Esophagus squamous epithelium (tissue), 5 donors: ENCODE results near the gene ZBTB21. TPM values are rescaled to one million over a fixed set of nuclear protein-coding genes. Genes with fewer than 3 reads are reported as not detected.

Experiments
- DNase-seq: peaks from one replicate; lab custom pipeline; 2025; lab: John Stamatoyannopoulos, UW
- H3K27ac ChIP-seq, 4 donors: fragments of 200-600 bp; sonication (generic); one replicate each; pipeline ENCODE4 v1.5.1; 2016 to 2019; ENCODE audit warnings: mild to moderate bottlenecking in 1 of 4
- H3K27me3 ChIP-seq, 4 donors: fragments of 200-600 bp; sonication (generic); 1 replicate in 3 of 4; 2 replicates in 1 of 4; pipeline versions ENCODE4 v1.5.1 to v1.6.0; 2017 to 2021; ENCODE audit warnings: antibody characterized with exemption in 1 of 4
- H3K36me3 ChIP-seq, 3 donors: fragments of 200-600 bp; sonication (generic); one replicate each; pipeline ENCODE4 v1.5.1; 2016 to 2019
- H3K4me1 ChIP-seq, 3 donors: fragments of 200-600 bp; sonication (generic); one replicate each; pipeline ENCODE4 v1.5.1; 2017 to 2019
- H3K4me3 ChIP-seq, 4 donors: fragments of 200-600 bp; sonication (generic); 1 replicate in 3 of 4; 2 replicates in 1 of 4; pipeline ENCODE4 v1.5.1; 2016 to 2019; ENCODE audit warnings: mild to moderate bottlenecking in 2 of 4, moderate library complexity in 1 of 4
- H3K9me3 ChIP-seq, 3 donors: fragments of 200-600 bp; sonication (generic); one replicate each; pipeline ENCODE4 v1.5.1; 2016 to 2019
- POLR2A ChIP-seq, 4 donors: fragments of 450-650 bp; IDR thresholded peaks; one replicate each; pipeline ENCODE4 v1.6.1; 2017; ENCODE audit warnings: antibody characterized with exemption in 4 of 4, mild to moderate bottlenecking in 4 of 4, moderate library complexity in 3 of 4
- WGBS, 2 donors: methylation state at CpG; one replicate each; pipeline ENCODE4 v1.1.5; 2018; 5-methylcytosine and 5-hydroxymethylcytosine counted together
- intact Hi-C: fragments of 100-400 bp; cut with DNase I; formaldehyde crosslinking; loops from one replicate; pipeline ENCODE4 v1.15.0; 2022
- total RNA-seq, 4 donors: library from RNA; depleted of rRNA; stranded (reverse); fragments of >200 nt; gene quantifications; one replicate each; pipeline ENCODE4 v1.1.0, GENCODE V29; 2016
- TF ChIP-seq, protein P1 (sequence below), 6 experiments: fragments of 450-650 bp in 4 of 6; fragments of 200-600 bp in 2 of 6; sonication (generic) in 2 of 6; IDR thresholded peaks; one replicate each; pipeline ENCODE4 v1.5.1; 2016 to 2019; ENCODE audit warnings: antibody characterized with exemption in 6 of 6, mild to moderate bottlenecking in 4 of 6, moderate library complexity in 4 of 6
- donor health status: DM: yes; HTN: yes; CAD: no.

Gene ZBTB21
- total RNA-seq: 10 to 100 TPM in 1 of 4 donors, 1 to 10 TPM in 3; 5.9 to 10.3 (median 7.8) TPM

DNA sequence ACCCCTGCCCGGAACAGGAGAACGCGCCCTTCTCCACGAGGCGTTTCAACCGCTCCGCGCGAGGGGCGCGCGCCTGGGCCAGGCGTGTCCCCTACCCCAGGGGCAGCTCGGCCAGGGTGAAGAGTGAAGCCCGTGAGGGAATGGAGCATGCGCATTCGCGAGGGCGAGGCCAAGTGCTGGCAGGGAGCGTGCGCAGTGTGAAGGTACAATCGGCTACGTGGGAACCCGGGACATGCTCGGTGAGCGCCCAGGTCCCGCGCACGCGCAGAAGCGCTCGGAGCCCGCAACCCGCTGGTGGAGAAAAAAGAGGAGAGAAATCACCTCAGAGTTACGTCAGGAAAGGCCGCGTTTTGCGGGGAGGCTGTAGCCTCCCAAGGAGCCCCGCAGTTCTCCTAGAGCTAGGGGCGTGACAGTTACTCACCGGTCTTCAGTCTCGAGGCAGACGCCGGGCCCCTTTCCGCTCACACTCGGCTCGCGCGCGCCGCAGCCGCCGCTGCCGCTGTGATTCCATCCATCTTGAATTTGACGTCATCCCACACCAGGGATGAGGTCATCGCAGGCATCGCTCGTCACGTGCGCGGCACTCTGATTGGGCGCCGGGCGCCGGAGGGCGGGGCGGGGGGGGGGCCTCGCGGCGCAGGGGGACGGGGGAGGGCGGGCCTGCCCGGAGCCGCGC is at the start of gene ZBTB21:
Gene ZBTB21 (minus strand): TSS at position 530 of the 676 bp plus-strand sequence. CDS start 16,265 bp downstream, outside the sequence.
- intact Hi-C loops: loop anchor here (10.0 kb wide), 1 partner anchor 105 kb away; no protein-coding TSS in a partner anchor
- peak within 1 kb of the TSS; percentile 71 to 99 (median 79) for H3K4me3 ChIP-seq
- no peaks in the 10 kb centered on the region for H3K9me3 ChIP-seq
- peak; percentile 74 for DNase-seq
- H3K4me1 ChIP-seq: peaks cover 4 to 47% (median 16%) of the 10 kb centered on the region in 3 donors
- WGBS, 2 donors: 0% methylated on average over 6 to 8 of the region's 75 CpGs
- peak within 1 kb of the TSS; percentile 95 to 99 (median 98) for H3K27ac ChIP-seq
- TF ChIP-seq, protein P1, sequence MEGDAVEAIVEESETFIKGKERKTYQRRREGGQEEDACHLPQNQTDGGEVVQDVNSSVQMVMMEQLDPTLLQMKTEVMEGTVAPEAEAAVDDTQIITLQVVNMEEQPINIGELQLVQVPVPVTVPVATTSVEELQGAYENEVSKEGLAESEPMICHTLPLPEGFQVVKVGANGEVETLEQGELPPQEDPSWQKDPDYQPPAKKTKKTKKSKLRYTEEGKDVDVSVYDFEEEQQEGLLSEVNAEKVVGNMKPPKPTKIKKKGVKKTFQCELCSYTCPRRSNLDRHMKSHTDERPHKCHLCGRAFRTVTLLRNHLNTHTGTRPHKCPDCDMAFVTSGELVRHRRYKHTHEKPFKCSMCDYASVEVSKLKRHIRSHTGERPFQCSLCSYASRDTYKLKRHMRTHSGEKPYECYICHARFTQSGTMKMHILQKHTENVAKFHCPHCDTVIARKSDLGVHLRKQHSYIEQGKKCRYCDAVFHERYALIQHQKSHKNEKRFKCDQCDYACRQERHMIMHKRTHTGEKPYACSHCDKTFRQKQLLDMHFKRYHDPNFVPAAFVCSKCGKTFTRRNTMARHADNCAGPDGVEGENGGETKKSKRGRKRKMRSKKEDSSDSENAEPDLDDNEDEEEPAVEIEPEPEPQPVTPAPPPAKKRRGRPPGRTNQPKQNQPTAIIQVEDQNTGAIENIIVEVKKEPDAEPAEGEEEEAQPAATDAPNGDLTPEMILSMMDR (IDR thresholded peaks at IDR 0.05): no peak
- TF ChIP-seq POLR2A (IDR thresholded peaks at IDR 0.05): peak in 3 of 4 donors; percentile 82 to 97 (median 86)
- H3K27me3 ChIP-seq: no peaks in the 10 kb centered on the region
- H3K36me3 ChIP-seq: no peaks in the 10 kb centered on the region

DNA sequence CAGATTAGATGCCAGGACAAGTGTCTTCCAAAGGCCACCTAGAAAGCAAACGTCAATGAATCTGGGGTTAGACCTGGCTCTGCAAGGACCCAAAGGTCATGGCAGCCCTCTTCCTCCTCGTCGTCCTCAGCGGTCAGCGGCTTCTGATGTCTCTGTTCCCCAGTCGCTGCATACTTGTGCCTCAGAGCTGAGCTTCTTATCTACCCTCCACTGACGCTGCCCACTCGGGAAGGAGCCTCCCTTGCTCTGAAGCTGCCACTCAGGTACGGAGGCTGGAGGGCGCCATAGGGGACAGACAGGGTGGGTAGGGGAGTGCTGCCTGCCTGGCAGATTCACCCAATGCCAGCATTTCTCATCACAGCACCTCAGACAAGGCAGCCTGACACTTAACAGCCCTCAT is 49.6 kb upstream of the ZBTB21 start:
- no peaks in the 10 kb centered on the region for H3K9me3 ChIP-seq
- 80 to 84% methylated on average over 6 to 7 of the region's 10 CpGs for WGBS, 2 donors
- TF ChIP-seq POLR2A (IDR thresholded peaks at IDR 0.05): no peak
- TF ChIP-seq, protein P1 (IDR thresholded peaks at IDR 0.05): no peak
- no peaks in the 10 kb centered on the region for H3K27me3 ChIP-seq
- no peak overlapping the region for H3K4me3 ChIP-seq
- intact Hi-C loops: no loop called here
- peaks cover 30 to 55% (median 32%) of the 10 kb centered on the region in 3 donors for H3K4me1 ChIP-seq
- DNase-seq: no peak
- no peak overlapping the region for H3K27ac ChIP-seq
- H3K36me3 ChIP-seq: no peaks in the 10 kb centered on the region

DNA sequence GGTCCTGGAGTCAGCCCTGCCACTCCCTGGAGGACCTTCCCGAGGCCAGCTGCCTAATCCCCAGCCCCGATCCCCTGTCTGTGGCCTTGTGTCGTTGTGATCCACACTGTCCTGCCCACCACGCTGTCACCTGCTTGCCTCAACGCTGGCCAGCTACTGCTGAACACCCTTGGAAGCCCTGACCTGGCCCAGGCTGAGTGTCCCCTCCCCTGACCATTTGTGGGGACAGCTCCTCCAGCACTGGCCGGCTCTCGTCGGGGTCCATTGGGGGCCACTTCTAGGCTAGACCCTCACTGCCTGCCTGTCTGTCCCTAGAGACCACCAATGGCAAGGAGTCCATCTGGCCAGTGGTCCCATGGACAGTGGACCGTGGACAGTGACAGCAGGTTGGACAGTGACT is 49.0 kb upstream of the ZBTB21 start:
- Histone ChIP-seq H3K9me3 (no peaks in the 10 kb centered on the region), H3K4me1 (peaks cover 27 to 49% (median 29%) of the 10 kb centered on the region in 3 donors), H3K27me3 (no peaks in the 10 kb centered on the region), H3K36me3 (no peaks in the 10 kb centered on the region), H3K27ac (no peak overlapping the region), H3K4me3 (no peak overlapping the region)
- no peak for DNase-seq
- no peak for TF ChIP-seq POLR2A (IDR thresholded peaks at IDR 0.05)
- TF ChIP-seq, protein P1 (IDR thresholded peaks at IDR 0.05): no peak
- intact Hi-C loops: no loop called here
- 90% methylated on average over 2 of the region's 9 CpGs; no CpG with 5 or more reads in 1 of the 2 donors for WGBS, 2 donors

DNA sequence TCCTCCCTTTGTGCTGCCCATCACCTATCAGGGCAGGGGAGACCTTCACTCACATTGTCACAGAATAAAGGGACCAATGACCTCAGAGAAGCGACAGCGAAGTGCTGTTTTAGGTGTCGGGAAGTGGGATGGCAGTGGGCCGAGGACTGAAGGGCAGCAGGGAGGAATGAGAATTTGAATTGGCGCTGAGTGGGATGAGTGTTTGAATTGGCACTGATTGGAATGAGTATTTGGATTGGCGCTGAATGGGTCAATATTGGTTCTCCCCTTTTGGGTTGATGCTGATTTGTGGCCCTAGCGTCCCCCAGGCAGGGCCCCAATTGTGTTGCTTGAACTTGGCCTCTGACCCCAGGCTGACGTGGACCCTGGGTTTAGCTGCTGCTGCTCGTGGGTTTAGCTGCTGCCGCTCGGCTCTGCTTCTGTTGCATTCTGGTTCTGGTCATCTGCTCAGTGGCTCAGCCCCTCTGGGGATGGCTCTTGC is 48.5 kb upstream of the ZBTB21 start:
- WGBS, 2 donors: 89 to 95% methylated on average over 7 to 11 of the region's 11 CpGs
- Histone ChIP-seq H3K9me3 (no peaks in the 10 kb centered on the region), H3K36me3 (no peaks in the 10 kb centered on the region), H3K27ac (no peak overlapping the region), H3K4me1 (peaks cover 23 to 44% (median 25%) of the 10 kb centered on the region in 3 donors), H3K4me3 (no peak overlapping the region), H3K27me3 (no peaks in the 10 kb centered on the region)
- DNase-seq: no peak
- intact Hi-C loops: no loop called here
- TF ChIP-seq, protein P1 (IDR thresholded peaks at IDR 0.05): no peak
- no peak for TF ChIP-seq POLR2A (IDR thresholded peaks at IDR 0.05)

DNA sequence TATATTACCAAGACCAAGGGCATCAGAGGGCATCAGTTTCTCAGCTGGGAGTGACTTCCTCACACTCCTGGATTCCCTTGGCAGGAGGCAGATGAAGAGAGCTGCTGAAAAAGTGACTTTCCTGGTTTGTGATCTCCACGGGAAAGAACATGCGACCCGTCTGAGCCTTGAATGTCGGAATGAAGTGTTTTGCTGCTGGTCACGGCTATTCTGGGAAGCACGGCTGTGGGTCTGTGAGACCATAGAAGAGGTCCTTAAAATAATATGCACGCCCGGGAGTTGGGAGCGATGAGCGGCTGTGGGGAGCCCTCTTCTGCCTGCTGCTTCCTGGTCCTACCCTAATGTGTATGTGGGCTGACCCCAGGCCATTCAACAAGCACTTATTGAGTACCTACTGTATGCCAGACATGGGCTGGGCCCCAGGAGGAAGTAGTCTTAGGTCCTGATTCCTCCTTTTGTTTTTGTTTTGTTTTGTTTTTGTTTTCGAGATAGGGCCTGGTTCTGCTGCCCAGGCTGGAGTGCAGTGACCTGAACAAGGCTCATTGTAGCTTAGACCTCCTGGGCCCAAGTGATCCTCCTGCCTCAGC is 47.8 kb upstream of the ZBTB21 start:
- Histone ChIP-seq H3K9me3 (no peaks in the 10 kb centered on the region), H3K4me1 (peaks cover 16 to 37% (median 17%) of the 10 kb centered on the region in 3 donors), H3K4me3 (no peak overlapping the region), H3K27me3 (no peaks in the 10 kb centered on the region), H3K36me3 (no peaks in the 10 kb centered on the region), H3K27ac (peak overlapping the region in 1 of 4 donors; percentile 40)
- WGBS, 2 donors: 45 to 70% methylated on average over 6 to 10 of the region's 11 CpGs
- TF ChIP-seq POLR2A (IDR thresholded peaks at IDR 0.05): no peak
- TF ChIP-seq, protein P1 (IDR thresholded peaks at IDR 0.05): no peak
- DNase-seq: no peak
- intact Hi-C loops: no loop called here
